ENCODE results near the gene DOHH.

The DOHH gene

DNA sequence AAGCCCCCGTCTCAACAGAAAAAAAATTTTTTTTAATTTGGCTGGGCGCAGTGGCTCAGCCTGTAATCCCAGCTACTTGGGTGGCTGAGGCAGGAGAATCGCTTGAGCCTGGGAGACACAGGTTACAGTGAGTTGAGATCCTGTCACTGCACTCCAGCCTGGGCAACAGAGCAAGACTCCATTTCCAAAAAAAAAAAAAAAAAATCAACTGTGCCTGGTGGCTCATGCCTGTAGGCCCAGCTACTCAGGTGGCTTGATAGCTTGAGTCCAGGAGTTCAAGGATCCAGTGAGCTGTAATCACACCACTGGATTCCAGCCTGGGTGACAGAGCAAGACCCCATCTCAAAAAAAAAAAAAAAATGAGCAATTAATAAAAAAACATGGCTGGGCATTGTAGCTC lies 1.3 kb upstream of the DOHH start:
- DNase-seq = no peak

DNA sequence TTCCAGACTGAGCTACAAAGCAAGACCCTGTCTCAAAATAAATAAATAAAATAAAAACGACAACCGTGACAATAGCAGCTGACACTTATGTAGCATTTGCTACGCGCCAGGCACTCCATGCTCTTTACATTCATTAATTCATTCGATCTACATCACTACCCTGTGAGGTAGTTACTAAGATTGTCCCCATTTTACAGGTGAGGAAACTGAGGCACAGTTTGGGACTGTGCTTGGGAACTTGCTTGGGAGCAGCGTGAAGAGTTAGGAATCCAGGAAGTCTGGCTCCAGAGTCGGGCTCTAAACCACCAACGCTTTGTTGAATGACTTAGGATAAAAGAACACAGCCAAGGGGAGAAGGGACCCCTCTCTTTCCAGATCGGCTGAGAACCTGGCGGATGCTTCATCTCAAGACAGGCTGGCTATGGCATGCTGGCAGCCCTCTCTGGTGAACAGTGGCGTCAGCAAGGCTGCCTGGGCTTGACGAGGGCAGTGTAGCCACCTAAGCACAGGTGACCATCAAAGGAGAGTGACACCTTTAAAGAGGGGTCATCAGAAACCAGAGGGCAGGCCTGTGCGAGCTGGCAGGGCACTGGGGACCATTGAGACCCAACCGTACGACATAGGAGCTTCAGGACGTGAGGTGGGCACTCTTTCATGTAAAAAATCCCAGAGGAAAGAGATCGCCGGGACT lies 591 bp downstream of the DOHH start:
- no peak for DNase-seq

DNA sequence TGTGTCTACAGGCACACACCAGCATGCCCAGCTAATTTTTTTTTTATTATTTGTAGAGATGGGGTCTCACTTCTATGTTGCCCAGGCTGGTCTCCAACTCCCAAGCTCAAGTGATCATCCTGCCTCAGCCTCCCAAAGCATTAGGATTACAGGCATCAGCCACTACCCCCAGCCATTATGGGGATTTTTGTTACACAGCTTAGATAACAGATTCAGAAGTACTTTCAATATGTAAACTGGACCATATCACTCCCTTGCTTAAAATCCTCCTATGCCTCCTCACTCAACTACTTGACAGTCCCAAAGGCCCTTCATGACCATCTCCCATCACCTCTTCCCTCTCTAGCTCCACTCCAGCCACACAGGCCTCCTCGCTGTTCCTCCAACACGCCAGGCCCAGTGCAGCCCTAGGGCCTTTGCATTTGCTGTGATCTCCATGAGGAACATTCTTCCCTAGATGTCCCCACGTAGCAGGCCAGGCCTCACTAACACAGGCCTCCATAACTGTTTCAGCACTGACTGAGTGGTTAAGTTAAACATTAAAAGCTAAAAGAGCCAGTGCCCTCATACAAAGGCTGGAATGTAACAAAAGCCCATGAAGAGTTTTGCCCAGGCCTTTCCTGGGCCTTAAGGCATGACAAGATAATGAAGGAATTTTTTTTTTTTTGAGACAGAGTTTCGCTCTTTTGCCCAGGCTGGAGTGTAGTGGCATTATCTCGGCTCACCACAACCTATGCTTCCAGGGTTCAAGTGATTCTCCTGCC lies 2.5 kb downstream of the DOHH start:
- no peak for DNase-seq

DNA sequence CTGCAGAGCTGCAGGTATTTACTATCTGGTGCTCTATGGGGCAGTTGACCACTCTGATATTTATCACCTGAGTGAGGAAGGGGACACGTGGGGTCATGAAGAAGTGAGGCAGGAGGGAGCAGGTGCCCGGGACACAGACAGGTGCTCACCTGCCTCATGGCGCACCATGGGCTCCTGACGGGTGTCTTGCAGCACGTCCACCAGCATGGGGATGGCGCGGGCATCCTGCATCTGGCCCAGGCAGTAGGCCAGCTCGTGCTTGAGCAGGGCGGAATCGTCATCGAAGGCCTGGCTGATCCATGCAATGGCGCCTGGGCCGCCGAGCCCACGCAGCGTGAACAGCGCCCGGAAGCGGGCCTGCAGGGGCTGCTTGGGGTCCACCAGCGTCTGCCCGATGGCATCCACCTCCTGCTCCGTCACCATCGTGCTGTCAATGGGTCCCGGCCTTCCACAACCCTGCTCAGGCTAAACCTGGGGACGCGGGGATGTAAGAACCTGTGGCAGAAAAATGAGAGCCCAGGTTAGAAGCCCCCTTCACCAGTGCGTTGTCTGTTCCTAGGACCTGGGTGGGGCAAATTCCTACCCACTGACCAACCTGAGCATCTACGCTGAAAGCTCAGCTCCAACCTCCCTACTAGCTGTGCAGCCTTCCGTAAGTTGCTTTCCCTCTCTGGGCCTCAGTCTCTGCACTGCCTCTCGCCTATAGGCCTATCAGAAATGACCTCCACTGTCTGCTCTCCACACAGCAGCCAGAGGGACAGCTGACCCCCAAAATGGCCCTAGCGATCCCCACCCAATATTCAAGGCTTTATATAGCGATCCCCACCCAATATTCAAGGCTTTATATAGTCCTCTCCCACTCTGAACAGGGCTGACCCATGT lies 3.8 kb downstream of the DOHH start:
- DNase-seq = no peak

DNA sequence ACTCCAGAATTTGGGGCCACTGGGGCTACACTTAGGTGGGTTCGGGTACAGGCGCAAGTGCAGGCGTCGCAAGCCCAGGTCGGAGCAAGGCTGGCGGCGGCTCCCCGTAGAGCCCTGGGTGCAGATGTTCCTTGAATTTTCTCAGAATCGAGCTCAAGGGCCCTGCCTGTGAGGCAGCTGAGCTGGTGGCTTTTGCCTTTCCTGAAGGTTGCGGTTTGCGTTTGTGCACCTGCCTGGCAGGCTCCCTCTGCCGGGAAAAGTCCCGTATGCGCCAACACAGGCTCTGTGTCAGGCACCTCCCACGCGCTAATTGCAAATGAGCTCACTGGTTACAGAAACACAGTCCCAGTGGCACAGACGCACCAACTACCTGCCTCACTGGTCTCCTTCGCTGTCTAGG lies 5.9 kb downstream of the DOHH start:
- peak; percentile 20 for DNase-seq

DNA sequence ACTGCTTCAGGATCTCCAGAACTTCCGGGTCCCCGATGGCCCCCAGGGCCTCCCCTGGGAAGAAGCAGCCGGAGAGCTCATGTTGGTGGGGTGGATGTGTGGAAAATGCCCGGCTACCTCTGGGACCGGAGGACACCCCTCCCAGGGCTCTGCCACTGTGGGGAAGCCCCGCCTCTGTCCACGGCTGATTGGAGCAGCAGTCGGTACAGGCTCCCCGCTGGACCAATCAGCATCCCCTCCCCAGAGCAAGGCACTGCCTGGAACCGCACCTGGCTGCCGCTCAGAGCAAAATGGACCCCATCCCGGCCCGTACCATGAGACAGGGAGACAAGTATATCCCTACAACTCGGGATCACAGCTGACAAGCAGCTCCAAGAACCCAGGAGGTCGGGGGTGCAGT lies 6.4 kb downstream of the DOHH start:
- DNase-seq = no peak

DNA sequence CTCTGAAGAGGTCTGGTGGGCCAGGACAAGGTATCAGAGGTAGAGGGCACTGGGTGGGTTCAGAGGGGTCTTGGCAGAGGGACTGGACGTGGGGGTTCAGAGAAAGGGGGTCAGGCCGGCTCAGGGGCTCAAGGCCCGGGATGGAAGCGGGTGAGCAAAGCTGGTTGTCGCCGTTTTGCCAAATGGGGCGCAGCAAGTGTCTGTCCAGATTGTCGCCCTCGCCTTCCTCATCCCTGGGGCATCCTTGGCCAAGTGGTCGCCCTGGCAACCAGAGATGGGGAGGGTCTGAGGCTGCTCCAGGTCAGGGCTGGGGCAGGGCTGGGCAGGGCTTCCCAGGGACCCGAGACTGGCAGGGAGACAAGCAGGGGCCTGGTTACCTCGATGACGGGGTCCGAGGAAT lies 6.8 kb downstream of the DOHH start:
- no peak for DNase-seq

DNA sequence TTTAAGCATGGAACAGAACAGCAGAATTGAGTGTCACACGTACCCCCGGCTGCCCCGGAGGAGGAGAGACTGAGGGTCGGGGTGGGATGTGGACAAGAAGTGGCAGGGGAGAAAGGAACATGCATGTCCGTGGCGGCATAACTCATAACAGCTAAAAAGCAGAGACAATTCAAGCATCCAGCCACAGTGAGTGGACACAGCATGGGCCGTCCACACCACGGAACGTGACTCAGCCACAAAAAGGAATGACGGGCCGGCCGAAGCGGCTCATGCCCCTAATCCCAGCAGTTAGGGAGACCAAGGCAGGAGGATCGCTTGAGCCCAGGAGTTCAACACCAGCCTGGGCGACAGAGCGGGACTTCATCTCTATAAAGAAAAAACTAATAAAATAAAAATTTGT lies 7.6 kb downstream of the DOHH start:
- DNase-seq = no peak

DNA sequence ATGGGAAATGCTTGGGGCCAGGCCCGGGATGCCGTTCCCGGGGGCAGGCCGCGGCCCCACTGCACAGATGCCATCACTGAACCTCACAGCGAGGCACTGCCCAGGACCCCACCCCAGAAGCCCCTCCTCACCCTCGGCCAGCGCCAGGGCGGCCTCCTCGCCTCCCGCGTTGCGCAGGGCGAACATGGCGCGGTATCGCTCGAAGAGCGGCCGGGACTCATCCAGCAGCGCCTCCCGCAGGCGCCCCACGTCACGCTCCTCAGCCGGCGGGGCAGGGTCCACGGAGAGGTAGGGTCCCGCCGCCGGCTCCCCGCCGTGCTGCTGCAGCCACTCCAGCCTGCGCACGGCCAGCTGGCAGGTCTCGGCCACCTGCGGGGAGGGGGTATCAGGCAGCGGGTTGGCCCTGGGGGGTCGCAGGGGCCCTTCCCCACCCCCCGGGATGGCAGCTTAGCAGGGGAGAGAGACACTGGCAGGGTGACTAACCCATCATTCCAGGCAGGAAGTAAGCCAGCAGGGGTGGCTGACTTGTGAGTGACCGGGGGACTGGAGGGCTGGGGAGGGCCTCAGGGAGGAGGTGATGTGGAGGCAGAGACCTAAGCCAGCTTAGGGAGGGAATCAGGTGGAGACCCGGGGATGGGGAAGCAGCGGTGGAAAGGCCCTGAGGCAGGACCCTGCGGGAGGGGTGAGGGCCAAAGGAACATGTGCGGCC lies 8.2 kb downstream of the DOHH start:
- DNase-seq = no peak

DNA sequence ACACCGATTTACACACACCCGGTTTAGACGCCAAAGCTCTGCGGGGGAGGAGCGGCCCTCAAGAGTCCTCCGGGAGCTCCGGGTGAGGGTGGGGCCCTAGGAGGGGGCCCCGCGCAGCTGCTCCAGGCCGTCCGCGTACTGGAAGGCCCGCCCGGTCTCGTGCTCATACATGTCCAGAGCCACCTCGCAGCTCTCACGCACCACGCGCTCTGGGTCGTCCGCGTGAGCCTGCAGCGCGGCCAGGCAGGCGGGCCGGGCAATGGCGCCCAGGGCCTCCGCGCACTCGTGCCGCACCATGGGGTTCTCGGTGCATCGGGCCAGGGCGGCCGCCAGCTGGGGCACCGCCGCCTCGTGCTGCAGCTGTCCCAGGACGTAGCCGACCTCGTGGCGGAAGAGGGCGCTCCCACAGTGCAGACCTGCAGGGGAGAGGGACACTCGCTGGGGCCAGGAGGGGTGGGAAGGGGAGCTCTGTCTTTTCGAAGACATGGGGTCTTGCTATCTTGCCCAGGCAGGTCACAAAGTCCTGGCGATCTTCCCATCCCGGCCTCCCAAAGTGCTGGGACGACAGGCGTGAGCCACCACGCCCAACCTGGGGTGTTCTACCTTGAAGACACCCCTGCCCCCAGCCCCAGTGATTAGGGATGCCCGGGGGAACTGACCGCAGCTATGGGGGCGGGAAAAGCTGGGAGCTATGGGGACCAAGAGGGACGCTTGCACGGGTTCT lies 8.9 kb downstream of the DOHH start:
- no peak for DNase-seq

DNA sequence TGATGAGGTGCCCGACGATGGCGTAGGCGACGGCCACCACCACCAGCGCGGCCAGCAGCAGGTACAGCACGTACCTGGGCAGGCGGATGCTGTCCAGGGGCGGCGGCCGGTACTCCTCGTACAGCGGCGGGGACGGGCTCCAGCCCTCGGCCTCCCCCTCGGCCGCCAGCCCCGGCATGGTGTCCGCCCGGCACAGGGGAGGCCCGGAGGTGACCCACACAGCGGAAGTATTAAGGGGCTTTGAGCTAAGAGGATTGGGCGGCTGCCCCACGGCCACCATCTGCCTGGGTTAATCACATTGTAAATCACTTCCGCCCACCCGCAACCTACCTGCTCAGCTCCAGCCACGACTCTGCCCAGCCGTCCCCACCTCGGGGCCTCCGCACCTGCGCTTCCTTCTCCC lies 17.2 kb downstream of the DOHH start, which contains the start of gene SMIM44:
Gene SMIM44, minus strand, starts transcription at position 216 of the 403 bp plus-strand sequence. Its CDS starts 38 bp downstream, at position 178.
- no peak for DNase-seq

DNA sequence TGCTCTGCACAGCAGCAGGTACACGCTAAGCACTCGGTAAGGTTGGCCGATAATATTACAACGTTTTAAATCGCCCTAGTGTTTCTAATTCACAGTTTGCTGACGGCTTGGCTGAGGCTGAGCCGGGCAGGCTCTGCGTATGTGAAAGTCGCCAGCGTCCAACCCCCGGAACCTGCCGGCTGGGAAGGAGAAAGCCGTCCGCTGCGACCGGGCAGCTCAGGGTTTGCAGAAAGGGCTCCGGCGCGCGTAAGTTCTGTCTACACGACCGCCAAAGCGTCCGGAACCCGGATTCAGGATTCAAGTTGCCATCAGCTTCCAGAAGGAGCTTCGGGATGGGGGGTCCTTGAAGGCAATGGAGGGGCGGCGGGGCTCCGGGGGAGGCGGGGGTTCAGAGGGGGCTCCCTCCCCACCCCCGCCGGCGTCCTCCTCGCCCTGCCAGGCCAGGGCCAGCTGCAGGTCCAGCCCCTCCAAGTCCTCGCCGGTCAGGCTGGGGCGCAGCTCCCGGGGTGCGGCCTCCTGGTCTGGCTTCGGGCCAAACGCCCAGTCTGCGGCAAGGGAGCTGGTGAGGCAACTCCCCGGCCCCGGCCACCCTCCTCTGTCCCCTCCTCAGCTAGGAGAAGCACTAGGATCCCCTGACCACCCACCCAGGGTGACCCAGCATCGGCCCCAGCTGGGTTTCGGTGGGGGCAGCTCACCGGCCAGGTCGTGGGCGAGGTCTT lies 17.8 kb downstream of the DOHH start:
- DNase-seq = no peak

DNA sequence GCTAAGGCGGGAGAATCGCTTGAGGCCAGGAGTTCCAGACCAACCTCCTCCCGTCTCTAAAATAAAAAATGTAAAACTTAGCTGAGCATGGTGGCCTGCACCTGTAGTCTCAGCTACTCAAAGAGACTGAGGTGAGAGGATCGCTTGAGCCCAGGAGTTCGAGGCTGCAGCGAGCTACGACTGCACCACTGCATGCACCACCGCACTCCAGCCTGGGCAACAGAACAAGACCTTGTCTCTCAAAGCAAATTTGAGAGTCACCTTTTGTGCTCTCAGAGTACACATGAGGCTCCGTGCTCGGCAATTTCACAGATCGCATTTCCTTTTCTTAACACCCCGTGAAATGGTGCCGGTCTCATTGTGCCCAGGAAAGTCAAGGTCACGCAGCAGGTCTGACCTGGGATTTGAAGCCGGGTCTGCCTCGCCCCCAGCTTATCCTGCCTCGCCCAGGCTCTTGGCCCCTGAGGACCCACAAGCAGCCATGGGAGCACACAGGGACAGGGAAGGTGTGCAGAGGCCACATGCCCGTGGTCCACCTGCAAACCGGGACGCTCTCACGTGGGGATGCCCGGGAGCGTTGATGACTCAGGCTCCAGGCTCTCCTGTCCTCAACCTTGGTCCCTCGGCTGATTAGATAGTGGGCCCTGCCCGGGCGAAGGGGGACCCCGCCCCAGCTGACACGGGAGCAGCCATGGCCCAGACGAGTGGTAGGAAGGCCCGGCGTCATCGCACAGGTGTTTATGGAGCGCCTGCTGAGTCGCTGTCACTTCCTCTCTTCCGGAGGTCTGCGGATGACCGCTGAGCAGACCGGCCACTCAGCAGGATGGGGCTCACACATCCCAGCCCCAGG lies 19.0 kb downstream of the DOHH start:
- no peak for DNase-seq

DNA sequence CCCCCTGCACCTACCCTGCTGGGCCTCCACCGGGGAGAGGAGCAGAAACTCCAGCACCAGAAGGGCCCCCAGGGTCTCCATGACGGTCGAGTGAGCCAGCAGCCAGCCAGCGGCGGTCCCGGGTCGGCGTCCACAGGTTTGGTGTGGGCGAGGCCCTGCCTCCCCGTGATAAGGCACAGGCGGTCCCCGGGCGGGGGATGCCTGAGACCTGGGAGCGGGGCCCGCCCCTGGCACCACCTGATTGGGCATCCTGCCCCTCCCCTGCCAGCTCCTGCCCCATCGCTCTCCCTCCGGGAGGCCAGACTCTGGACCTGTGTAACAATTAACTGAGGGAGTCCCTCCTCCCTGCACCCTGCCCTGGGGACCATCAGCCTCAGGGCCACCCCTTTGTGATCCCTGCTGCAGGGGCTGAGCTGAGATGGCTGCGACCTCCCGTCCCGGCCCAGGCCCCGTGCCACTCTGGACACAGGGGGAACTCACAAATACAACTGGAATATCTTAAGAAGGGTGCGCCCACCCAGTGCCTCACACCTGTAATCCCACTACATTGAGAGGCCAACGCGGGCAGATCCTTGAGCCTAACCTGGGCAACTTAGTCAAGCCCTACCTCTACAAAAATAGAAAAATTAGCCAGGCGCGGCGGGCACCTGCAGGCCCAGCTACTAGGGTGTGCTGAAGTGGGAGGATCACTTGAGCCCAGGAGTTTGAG lies 19.9 kb downstream of the DOHH start, which contains the start of gene SMIM24:
Gene SMIM24, minus strand, starts transcription at position 143 of the 709 bp plus-strand sequence. Its CDS starts 62 bp downstream, at position 81.
- DNase-seq = no peak

DNA sequence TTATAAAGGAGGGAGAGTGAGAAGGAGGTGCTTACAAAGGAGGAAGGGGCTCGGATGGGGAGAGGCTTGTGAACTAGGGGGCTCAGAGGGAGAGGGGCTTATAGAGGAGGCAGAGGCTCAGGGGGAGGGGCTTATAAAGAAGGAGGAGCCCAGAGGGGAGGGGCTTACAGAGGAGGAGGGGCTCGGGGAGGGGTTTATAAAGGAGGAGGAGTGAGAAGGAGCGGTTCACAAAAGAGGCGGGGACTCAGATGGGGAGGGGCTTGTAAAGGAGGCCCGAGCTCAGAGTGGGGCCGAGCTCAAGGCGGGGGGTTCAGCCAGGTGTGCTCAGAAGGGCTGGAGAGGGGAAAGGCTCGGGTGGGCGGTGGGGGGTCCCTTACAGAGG lies 20.6 kb downstream of the DOHH start:
- DNase-seq = no peak

DNA sequence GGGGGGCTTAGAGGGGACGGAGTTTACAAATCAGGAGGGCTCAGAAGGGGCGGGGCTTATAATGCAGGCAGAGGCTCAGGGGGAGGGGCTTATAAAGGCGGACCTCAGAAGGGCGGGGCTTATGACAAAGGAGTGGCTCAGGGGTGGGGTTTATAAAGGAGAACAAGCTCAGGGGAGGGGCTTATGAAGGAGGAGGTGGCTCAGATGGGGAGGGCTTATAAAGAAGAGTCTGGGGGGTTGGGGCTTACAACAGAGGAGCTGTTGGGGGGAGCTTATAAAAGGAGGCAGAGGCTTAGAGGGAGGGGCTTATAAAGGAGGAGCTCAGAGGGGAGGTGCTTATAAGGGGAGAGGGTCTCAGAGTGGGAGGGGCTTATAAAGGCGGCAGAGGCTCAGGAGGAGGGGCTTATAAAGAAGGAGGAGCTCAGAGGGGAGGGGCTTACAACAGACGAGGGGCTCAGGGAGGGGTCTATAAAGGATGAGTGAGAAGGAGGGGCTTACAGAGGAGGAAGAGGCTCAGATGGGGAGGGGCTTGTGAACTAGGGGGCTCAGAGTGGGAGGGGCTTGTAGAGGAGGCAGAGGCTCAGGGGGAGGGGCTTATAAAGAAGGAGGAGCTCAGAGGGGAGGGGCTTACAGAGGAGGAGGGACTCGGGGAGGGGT lies 21.2 kb downstream of the DOHH start:
- no peak for DNase-seq

DNA sequence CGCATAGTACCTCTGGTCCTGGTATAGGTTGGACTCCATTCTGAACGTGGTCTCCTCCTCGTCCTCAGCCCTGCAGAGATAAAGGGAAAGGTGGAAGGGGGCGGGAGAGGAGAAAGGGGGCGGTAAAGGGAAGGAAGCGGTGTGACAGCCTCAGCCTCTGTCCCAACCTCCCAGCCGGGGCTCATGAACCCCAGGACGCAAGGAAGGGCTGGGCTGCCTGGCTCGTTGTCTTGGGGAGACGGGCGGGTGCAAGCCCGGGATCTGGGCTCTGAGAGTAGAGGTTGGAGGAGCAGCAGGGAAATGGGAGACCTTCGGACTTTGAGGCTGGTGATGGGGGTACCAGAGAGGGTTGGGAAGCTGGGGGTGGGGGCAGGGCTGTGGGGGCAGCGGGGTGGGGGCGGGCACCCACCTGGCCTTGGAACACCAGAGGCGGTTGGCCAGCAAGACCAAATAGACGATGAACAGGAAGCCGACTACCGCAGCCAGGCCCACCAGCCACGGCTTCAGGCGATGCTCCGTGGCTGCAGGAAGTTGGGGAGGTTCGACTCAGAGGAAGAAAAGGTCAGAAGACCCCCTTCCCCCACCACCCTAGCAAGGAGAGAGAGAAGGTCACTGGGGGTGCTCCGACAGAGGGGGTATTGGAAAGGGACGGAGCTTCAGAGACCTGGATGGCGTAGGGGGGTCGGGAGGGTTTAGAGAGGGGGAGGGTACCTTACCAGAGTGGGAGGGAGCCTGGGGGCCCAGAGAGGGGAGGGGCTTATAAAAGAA lies 21.9 kb downstream of the DOHH start:
- DNase-seq = no peak

DNA sequence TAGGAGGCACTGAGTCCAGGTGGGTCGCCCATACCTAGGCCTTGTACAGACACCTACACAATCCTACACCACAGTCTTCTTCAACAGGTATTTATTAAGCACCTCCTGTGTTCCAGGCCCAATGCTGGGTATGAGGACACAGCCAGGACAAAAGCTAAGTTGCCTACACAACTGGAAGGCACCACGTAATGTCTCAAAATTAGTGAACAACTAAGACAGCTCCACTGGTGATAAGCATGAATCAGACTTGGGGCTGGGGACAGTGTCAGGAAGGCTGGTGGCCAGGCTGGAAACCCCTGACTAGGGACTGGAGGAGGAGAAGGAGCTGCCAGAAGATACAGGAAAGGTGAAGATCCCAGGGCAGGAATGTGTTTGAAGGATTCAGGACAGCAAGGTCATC lies 22.5 kb downstream of the DOHH start:
- no peak for DNase-seq

Measured in T-helper 9 cell (primary cell).